Measurements from ENCODE around the gene SLC6A11.

The SLC6A11 gene

DNA sequence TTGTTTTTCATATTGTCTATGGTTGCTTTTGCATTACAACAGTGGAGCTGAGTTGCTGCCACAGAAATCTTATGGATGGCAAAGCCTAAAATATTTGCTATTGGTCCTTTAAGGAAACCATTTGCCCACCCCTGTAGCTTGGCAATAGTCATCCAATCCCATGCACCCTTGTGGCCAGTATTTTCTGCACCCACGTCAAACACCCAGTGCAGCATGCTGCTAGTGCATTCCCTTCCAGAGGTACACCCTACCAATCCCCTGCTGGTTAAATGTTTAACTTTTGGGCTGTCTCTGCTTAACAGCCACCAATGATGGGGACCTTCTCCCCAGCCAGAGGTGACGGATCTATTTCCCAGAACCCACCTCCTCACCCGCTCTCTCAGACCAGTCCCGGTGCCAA lies 23.8 kb upstream of the SLC6A11 start:
- no peak for DNase-seq

DNA sequence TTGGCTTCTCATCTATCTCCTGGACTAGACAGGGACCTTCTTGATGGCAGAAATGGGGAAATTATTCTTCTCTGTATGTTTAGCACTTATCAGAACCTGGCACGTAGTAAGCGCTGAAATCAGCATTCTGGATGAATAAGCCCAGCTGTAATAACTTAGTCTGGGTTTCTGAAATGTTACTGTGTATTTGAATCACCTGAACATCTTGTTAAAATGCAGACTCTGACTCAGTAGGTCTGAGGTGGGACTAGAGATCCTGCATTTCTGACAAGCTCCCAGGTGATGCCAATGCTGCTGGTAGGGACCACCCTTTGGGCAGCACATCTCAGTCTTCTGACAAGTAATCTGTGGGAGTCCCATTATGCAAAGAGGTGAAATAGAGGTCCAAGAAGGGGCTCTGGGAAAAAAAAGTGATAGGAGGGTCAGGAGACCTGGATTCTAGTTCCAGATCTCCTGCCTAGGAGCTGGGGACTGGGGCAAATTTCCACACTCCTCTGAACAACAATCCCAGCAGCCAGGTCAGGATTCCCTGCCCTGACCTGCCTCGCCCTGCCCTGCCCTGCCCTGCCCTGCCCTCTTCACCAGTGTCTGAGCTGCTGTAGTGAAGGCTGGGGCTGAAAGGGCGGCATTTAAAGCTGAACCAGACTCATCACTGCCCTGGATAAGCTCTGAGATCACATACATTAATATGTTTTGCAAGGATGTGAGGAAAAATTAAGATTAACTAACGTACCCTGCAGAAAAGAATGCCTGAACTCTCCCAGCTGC lies 17.2 kb upstream of the SLC6A11 start:
- no peak for DNase-seq

DNA sequence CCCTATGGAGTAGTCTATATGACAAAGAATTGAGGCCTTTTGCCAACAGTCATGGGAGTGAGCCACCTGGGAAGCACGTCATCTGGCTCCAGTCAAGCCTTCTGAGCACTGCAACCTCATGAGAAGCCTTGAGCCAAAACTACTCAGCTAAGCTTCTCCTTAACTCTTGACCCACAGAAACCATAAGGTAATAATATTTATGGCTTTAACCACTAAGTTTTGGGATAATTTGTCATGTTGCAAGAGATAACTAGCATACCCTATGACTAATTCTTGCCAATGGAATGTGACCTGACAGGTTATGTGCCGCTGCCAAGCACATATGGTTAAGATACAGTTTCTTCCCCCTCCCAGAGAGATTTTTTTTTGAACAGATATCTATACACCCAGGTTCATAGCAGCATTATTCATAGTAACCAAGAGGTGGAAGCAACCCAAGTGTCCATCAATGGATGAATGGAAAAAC lies 11.8 kb upstream of the SLC6A11 start:
- DNase-seq: no peak

DNA sequence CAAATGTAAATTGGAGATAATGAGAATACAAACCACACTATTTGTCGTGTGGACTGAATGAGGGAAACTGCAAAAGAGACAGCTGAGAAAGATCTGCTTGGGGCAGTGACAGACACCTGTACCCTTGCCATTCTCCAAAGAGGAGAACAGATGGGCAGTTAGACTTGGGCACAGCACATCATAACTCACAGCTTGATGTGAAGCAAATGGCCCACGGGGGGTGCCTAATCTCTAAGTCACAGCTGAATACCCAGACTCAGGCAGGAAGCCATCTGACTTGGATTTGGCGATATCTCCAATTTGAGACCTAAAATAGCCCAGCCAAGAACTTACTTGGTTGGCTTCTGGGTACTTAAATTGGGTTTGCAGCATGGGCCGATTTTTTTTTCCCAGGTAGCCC lies 10.0 kb upstream of the SLC6A11 start:
- no peak for DNase-seq

DNA sequence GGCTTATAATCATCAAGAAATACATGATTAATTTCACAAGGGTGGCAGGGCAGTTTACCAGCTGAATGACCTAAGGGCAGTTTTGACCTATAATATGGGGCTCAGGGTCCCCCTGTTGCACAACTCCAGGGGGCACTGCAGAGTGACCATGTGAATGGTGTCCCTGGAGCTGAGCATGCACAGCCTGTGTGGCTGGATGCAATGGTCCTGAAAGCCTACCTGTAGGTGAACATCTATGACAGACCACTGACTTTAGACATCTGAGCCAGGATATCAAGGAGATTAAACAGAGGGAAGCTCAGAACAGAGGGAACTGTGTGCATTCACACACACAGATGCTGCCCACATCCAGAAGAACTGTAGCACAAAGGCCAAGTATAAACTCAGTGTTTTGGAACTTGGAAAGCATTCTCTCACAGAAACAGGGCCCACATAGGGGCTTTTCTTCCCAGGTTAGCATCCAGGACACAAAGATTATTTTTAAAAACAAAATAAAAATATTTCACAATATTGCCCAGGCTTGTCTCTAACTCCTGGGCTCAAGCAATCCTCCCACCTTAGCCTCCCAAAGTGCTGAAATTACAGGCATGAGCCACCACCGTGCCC lies 7.8 kb upstream of the SLC6A11 start:
- no peak for DNase-seq

DNA sequence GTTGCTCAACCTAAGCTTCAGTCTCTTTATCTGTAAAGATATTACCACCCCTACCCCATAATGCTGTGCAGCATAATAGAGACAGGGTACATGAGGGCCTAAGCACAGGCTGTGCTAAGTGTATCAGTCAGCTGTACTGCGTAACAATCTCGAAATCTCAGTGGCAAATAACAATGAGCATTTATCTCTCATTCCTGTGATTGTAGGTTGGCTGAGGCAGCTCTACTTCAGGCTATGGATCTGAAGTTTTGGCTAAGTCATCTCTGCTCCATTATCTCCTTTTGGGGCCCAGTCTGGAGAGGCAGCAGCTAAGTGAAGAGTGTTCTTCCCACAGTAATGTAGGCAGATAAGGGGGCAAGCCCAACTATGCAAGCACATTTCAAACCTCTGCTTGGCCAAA lies 7.1 kb upstream of the SLC6A11 start:
- DNase-seq: no peak

DNA sequence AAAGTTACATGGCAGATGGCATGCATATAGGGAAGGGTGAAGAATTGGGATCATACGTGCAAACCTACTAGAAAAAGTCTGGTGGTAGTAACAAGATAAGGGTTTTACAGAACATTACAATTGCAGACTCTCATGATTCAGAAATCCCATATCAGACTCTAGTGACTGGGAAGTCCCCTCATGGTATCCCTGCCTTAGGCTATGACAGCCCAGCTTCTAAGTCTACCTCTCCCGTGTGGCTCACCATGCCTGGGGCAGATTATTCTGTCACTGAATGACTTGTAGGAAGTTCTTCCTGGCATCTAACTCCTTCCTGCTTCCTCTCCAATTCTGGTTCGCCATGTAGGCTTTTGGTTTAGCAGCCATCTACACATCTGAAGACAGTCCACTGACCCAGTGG lies 5.7 kb upstream of the SLC6A11 start:
- DNase-seq: no peak

DNA sequence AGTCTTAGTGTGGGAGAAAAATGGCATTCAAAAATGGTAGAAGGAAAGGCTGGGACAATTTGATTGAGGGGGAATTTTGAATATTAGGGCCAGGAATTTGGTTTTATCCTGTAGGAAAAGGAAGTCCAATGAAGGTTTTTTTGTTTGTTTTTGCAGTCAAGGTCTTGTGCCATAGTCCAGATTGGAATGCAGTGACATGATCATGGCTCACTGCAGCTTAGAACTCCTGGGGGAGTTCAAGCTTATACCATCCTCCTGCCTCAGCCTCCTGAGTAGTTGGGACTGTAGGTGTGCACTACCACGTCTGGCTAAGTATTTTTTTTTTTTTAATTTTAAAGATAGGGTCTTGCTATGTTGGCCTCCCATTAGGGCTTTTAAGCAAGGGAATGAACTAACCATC lies 2.6 kb upstream of the SLC6A11 start:
- DNase-seq: no peak

DNA sequence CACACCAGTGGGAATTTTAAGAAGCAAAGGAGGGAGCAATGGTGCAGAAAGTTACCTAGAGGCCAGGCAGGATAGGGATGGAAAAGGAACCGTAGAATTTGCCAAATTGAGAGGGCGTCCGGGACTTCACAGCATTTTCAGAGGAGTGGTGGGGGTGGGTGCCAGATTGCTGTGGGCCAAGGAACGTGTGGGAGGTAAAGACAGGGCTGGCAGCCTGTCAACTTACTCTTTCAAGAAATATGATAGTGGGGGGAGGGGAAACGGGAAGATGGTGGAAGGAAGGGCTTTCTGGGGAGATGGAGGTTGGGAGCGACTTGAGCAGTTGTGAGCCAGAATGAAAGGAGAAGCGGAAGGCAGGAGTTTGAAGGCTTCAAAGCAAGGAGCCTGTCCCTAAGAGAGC lies 1.4 kb upstream of the SLC6A11 start:
- DNase-seq: no peak

DNA sequence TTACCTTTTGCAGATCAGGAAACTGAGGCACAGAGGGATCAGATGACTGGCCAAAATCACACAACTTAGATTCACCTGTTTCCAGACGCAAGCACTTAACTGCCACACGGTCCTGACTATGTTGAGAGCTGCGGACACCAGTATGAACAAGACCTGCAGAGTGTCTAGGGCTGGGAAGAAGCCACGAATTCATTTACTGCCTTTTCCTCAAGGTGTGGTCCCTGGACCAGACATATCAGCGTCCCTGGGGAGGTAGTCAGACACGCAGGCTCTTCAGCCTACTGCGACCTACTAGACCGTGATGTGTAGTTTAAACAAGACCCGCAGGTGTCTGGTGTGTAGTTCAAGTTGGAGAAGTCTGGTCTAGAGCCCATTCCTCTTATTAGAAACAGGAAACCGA lies 541 bp upstream of the SLC6A11 start:
- DNase-seq: no peak

DNA sequence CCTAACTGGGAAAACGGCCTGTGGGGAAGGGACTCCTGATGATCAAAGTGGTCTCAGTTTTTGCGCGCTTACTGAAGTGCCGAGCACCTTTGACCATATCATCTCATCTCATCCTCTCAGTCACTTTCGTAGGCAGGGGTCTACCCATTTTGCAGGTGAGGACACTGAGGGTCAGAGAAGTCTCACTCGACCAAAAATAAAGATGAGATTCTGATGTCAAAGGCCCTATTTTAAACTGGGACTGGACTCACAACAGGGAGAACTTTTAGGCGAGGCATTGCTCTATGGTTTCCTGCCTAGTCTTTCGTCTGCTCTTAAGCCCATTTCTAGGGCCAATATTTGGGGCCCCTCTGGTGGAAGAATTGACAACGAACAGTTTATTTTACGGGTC lies 830 bp downstream of the SLC6A11 start:
- DNase-seq: no peak

DNA sequence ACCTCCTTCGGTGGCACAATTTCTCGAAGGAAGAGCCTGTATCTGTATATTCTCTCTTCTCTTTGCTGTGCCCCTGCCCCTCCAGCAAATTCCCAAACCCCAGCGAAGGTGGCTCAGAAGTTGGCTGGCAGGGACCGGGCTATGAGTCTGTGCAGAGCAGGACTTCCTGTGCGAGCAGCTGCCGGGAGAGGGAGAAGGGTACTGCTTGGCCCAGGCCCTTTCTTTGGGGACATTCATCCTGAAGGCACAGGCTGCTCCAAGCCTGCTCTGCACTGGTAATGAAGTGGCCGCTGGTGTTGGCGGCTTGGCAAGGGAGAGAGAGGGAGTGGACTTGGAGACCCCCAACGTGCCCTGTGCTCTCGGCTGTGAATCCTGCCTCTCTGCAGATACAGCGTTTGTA lies 1.5 kb downstream of the SLC6A11 start:
- no peak for DNase-seq

DNA sequence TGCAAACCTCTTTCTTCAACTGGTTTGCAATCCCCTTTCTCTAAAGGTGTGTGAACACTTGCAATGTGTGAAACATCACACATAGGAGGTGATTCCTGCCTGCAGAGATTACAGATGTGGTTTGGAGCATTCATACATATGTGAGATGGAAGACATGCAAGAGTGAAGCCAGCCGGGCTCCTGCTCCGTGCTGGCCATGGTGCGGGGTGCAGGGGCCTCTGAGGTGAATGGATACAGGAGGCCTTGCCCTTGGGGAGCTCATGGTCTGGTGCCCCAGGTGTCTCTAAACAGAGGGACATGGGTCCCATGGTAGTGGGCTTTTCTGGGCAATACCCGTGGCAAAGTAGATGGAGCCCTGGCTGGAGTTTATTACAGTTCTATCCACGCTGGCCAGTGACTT lies 6.0 kb downstream of the SLC6A11 start:
- DNase-seq: no peak

DNA sequence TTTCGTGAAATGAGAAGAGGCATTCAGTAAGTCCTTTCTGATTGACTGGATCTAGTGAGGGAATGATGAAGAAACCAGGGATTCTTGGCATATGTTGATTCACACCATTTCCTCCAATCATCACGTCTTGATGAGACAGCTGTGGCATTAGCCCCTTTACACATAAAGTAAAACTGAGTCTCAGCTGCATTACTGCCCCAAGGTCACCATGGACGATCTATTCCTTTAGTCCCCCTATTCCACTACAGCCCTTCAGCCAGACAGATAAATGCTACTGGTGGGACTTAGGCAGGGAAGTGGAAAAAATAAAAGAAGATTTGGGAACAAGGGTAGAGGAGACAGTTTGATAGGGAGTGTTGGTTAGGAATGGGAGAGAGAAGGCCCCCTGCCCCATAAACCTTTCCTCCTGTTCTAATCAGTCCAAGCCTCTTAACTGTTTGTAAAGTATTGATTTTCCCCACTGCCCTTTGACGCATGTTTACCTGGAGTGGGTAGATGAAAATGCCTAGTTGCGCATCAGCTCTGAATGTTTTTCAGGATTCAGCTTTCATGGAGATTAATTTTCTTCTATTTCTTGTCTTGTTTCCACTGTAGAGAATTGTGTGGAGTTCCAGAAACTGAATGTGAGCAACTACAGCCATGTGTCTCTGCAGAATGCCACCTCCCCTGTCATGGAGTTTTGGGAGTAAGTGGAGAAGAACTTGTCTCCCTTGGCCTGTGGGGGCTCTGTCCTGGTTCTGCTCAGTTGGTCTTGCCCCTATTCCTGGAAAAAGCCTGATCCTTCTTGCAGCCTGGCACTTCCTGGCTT lies 6.9 kb downstream of the SLC6A11 start:
- no peak for DNase-seq

DNA sequence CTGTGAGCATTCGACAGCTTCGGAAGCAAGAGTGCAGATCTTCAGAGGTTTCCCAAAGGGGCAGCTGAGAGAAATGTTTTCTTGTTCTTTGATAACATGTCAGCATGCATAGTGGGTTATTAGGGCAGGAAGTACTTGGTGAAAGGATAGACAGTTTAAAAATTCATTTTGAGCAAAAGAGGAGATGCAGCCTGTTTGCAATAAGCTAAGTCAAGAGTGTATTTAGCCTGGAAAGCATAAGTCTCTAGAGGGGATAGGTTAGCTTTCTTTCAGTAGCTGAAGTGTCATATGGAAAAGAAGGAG lies 7.4 kb downstream of the SLC6A11 start:
- no peak for DNase-seq

DNA sequence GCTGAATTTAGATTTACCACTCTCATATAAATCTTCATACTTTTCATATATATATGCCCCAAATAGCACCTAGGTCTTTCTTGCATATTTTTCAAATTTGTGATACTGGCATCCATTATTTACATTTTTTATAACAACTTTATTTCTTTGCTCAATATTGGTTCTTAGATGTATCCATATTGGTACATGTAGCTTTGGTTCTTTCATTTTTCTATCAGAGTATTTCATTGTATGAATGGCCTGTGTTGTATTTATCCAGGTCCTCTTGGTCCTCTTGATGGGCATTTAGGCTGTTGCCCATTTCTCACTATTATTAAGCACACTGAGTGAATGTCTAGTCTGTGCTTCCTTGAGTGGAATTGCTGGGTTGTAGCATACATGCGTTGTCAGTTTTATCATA lies 8.4 kb downstream of the SLC6A11 start:
- DNase-seq: no peak

DNA sequence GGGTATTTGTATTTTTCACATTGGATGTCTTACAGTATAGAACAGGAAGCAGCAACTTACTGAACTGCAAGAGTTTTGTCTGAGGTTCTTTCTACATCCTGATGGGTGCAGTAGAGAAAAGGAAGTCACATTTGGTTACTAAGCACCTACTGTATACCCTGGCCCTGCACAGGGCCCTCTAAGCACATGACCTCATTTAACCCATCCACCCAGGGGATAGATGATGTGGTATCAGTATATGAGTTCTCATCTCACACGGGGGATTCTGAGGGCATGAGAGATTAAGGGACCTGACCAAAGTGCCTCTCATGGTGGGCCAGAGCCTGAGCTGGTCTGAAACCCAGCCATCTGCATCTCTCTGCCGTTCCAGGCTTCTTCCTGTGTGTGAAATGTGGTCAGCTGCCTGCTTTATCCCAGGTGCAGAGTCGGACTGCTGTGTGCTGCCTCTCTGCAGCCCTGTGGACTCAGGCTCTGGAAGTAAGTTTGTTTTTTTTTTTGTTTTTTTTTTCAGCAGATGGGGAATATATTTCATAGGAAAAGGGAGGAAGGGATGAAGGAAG lies 17.9 kb downstream of the SLC6A11 start:
- DNase-seq: no peak

DNA sequence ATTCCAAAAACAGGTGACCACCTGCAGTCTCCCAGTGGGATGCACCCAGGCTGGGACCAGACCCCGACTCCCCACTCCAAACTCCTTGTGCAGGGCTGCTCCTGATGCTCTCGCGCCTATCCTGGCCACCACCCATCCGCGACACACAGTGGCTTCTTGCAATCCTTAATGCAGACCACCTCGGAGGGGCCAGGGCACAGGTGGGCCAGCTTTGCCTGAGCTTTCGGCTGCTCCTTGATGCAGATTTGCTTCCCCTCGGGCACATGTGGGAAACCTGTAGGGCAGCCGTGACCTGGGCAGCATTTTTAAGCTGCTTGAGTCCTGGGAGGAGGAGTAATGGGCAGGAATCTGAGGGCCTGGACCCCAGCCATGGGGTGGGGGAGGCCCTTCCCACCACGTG lies 18.9 kb downstream of the SLC6A11 start:
- no peak for DNase-seq

DNA sequence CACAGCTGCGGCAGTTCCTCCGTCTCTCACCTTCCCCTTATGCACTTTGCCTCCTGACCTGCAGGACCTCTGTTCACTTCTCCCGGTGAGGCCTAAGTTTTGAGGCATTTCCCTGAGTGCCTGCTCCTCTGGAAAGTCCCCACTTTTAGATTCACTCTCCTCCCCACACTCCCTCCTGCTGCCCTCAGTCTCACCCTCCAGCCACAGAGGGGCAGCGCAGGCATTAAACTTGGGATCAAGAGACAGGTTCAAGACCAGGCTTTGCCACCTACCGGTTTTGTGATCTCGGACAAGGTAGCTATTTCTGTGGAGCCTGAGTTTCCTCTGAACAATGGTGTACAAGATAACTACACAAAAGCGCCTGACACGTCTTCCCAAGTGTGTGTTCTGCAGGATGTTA lies 19.4 kb downstream of the SLC6A11 start:
- no peak for DNase-seq

DNA sequence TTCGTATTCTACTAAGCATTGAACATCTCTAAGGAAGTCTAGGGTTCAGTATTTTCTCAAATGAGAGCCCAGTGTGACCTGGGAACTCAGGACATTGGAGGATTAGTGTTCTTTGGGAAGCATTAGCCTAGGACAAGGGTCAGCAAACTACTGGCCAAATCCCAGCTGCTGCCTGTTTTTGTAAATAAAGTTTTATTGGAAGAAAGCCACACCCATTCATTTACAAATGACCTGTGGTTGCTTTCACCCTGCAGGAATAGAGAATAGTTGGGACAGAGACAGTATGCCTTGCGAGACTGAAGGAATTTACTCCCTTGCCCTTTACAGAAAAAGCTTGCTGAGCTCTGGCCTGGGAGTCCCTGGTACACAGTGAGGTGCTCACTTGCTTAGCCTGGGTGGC lies 20.6 kb downstream of the SLC6A11 start:
- DNase-seq: no peak

DNA sequence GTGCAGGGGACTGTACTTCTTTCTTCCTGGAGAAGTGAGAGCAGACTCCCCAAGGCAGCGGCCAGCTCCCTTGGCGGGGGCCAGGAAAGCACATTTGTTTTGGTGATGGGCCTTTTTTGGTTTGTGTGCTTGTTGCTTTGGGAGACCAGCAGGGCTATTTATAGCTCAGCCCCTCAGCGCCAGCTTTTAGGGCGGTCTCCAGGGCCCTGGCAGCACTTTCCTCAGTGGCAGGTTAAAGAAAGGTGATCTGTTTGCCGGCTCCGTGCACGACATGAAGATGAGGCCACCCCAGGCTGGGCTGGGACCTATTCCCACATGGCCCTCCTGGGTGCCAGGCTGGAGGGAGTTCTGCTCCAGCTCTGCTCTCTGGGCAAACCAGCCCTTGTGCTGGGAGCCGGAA lies 21.8 kb downstream of the SLC6A11 start:
- DNase-seq: no peak

DNA sequence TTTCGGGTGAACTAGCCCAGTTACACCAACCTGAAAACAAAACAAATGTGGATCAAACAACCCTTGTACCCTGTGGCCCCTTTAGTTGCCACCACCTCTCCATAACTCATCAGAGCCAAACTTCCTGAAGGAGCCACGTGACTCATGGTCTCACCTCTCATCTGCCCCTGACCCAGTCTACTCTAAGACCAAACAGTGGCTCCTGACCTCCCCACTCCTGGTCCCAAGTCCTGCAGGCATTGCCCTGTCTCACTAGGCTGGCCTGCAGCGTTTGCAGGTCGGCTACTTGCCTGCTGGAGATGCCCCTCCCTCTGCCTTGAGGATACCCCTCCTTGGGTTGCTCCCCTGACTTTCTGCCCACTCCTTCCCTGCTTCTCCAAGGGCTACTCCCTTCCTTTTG lies 23.1 kb downstream of the SLC6A11 start:
- no peak for DNase-seq

DNA sequence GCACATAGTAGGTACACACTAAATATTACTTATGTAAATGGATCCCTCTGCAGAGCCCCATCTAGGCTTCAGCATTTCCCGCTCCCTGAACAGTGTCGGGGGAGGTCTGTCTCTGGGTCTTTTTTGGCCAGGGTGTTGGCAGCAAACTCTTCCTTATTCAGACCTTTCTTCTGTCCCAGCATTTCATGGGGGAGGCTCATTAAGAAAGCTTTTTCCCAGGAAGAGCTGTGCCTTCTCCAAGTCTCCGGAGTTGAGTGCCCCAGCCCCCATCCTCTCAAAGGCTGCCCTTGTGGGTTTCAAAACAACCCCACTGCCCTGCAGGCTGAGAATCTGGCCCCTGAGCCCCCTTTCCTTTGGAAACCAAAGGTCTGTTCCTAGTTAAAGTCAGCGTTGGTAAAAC lies 25.1 kb downstream of the SLC6A11 start:
- no peak for DNase-seq

DNA sequence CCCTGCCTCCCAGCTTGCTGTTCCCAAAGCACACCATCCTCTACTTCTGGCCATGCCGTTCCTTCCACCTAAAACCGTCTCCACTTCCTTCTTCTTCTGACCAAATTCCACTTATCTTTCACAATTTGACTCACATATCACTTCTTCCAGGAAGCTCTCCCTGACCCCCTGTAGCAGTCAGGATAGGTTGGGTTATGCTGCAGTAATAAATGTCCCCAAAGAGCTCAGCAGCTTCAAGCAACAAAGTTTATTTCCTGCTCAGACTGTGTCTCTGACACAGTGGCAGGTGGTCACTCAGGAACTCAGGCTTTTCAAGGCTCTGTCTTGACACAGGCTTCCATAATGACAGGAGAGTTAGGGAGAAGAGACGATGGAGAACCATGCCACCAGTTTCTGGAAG lies 27.4 kb downstream of the SLC6A11 start:
- no peak for DNase-seq

Data from activated CD8-positive, alpha-beta memory T cell treated with anti-CD3 and anti-CD28 coated beads, Interleukin-2, amount 50 U/mL, for 48 hours (primary cell).